ENCODE data around the gene USP4.
"Not testable (repeated sequence)": the region's sequence is repeated elsewhere in the genome, so short reads cannot be mapped to it uniquely, and the experiment has no call there.

USP4 gene

DNA sequence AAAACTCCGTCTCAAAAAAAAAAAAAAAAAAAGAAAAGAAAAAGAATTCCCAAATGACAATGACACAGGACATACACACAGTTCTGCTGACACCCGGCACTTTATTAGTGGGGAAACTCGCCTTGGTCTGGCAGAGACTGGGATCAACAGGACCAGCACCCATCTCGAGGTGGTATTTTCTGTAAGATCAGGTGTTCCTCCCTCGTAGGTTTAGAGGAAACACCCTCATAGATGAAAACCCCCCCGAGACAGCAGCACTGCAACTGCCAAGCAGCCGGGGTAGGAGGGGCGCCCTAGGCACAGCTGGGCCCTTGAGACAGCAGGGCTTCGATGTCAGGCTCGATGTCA, 17.2 kb upstream of the USP4 start:
- H3K36me3 ChIP-seq (ENCODE audit: control insufficient read depth in 2 of 2, insufficient read depth in 1 of 2, low read length in 2 of 2), result peaks cover 3 to 50% of the 10 kb centered on the region in 2 experiments; a peak in 2 of 3 replicates
- ChIA-PET CTCF (interaction anchor here (0.6 to 1.6 kb wide), 3 partner anchors 17 to 79 kb away, joined by 3 to 4 read pairs (median 4); partner anchors contain the start of gene USP4), POLR2A (interaction anchor here (0.7 to 3.0 kb wide), 6 partner anchors 15 to 263 kb away, joined by 3 to 30 read pairs (median 4); partner anchors contain the start of genes QRICH1, RHOA, TCTA and USP4)
- not testable (repeated sequence) for H3K4me1 ChIP-seq (ENCODE audit: control insufficient read depth, insufficient read depth, low read length); H3K9me3 ChIP-seq (ENCODE audit: control insufficient read depth, insufficient read depth, low read depth, low read length)
- peak; percentile 21; the same call in 1 of the 2 replicates for TF ChIP-seq ZNF341 (tag by site-specific recombination; IDR thresholded peaks at IDR 0.05; ENCODE audit: low read depth)
- peak overlapping the region; percentile 91 for H3K27ac ChIP-seq (ENCODE audit: extremely low read depth, low read depth, low read length)
- H3K4me3 ChIP-seq (ENCODE audit: low read depth, low read length), result peak overlapping the region; percentile 68

DNA sequence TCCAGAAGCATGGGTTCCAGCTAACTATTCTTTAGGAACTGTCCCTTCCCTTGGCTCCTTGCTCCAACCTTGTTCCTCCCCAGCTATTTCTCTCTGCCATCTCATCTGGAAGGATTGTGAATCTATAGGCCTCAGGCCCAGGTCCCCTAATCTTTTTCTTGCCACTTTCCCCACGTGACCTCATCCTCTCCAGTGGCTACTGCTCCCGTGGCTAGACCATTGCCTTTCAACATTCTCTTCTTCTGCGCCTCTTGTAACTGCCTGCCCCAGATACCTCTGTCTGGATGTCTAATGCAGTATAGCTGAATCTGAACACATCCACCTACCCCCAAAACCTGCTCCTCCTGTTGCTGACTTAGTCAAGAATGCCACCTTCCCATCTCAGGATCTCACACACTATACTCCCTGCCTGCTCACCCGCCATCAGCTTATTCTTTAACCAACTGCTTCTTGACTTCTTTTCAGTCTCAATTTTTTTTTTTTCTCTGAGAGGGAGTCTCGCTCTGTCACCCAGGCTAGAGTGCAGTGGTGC, 13.1 kb upstream of the USP4 start:
- POLR2A ChIA-PET, result interaction anchor here (0.9 to 2.5 kb wide), 2 partner anchors 13 to 59 kb away, joined by 5 to 15 read pairs; partner anchors contain the start of genes RHOA, TCTA and USP4
- CTCF ChIA-PET, result interaction anchor here (0.7 kb wide), 1 partner anchor 284 kb away, joined by 3 read pairs; no protein-coding TSS in a partner anchor
- H3K4me1 ChIP-seq (ENCODE audit: control insufficient read depth, insufficient read depth, low read length), result no peaks in the 10 kb centered on the region
- H3K36me3 ChIP-seq (ENCODE audit: control insufficient read depth in 2 of 2, insufficient read depth in 1 of 2, low read length in 2 of 2), result peaks cover 0 to 18% of the 10 kb centered on the region in 2 experiments; a peak in 2 of 3 replicates
- TF ChIP-seq PRDM1 (tag by site-specific recombination; IDR thresholded peaks at IDR 0.05) (no peak), GLIS2 (tag by site-specific recombination; IDR thresholded peaks at IDR 0.05) (no peak), ZNF311 (tag by site-specific recombination; IDR thresholded peaks at IDR 0.05; ENCODE audit: borderline replicate concordance) (no peak), ZNF571 (tag by site-specific recombination; IDR thresholded peaks at IDR 0.05) (no peak), ZNF555 (tag by site-specific recombination; conservative IDR thresholded peaks at IDR 0.05) (no peak), ZNF791 (tag by site-specific recombination; IDR thresholded peaks at IDR 0.05) (no peak)
- TF ChIP-seq, protein P1, sequence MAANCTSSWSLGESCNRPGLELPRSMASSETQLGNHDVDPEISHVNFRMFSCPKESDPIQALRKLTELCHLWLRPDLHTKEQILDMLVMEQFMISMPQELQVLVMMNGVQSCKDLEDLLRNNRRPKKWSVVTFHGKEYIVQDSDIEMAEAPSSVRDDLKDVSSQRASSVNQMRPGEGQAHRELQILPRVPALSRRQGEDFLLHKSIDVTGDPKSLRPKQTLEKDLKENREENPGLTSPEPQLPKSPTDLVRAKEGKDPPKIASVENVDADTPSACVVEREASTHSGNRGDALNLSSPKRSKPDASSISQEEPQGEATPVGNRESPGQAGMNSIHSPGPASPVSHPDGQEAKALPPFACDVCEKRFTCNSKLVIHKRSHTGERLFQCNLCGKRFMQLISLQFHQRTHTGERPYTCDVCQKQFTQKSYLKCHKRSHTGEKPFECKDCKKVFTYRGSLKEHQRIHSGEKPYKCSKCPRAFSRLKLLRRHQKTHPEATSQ (tag by site-specific recombination; IDR thresholded peaks at IDR 0.05), result no peak
- TF ChIP-seq, protein P2, sequence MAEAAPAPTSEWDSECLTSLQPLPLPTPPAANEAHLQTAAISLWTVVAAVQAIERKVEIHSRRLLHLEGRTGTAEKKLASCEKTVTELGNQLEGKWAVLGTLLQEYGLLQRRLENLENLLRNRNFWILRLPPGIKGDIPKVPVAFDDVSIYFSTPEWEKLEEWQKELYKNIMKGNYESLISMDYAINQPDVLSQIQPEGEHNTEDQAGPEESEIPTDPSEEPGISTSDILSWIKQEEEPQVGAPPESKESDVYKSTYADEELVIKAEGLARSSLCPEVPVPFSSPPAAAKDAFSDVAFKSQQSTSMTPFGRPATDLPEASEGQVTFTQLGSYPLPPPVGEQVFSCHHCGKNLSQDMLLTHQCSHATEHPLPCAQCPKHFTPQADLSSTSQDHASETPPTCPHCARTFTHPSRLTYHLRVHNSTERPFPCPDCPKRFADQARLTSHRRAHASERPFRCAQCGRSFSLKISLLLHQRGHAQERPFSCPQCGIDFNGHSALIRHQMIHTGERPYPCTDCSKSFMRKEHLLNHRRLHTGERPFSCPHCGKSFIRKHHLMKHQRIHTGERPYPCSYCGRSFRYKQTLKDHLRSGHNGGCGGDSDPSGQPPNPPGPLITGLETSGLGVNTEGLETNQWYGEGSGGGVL (tag by site-specific recombination; IDR thresholded peaks at IDR 0.05), result no peak
- TF ChIP-seq, protein P3, sequence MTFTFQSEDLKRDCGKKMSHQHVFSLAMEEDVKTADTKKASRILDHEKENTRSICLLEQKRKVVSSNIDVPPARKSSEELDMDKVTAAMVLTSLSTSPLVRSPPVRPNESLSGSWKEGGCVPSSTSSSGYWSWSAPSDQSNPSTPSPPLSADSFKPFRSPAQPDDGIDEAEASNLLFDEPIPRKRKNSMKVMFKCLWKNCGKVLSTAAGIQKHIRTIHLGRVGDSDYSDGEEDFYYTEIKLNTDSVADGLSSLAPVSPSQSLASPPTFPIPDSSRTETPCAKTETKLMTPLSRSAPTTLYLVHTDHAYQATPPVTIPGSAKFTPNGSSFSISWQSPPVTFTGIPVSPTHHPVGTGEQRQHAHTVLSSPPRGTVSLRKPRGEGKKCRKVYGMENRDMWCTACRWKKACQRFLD (tag by site-specific recombination; IDR thresholded peaks at IDR 0.05), result no peak
- H3K4me3 ChIP-seq (ENCODE audit: low read depth, low read length), result no peak overlapping the region
- H3K27ac ChIP-seq (ENCODE audit: extremely low read depth, low read depth, low read length), result no peak overlapping the region
- H3K9me3 ChIP-seq (ENCODE audit: control insufficient read depth, insufficient read depth, low read depth, low read length), result no peaks in the 10 kb centered on the region

DNA sequence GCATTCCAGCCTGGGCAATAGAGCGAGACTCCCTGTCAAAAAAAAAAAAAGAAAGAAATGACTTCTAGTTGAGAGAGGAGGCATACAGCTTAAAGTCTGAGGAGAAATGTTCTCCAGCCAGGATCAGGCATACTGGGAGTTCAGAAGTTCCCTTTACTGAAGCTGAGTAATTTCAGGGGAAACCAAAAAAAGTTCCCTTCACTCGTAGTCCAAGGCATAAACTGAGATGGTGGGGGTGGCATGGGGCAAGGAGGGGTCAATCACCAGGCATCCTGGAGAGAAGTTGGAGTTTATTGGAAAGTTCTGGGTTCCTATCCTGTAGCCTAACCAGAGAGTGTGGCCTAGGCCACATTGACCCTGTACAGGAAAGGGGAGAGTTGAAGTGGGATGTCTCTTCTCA, 12.4 kb upstream of the USP4 start:
- H3K27ac ChIP-seq (ENCODE audit: extremely low read depth, low read depth, low read length), result no peak overlapping the region
- H3K4me1 ChIP-seq (ENCODE audit: control insufficient read depth, insufficient read depth, low read length), result no peaks in the 10 kb centered on the region
- ChIA-PET CTCF (no interaction called here), POLR2A (interaction anchor here (0.9 to 2.5 kb wide), 2 partner anchors 12 to 60 kb away, joined by 5 to 15 read pairs; partner anchors contain the start of genes RHOA, TCTA and USP4)
- peaks cover 0 to 18% of the 10 kb centered on the region in 2 experiments; a peak in 2 of 3 replicates for H3K36me3 ChIP-seq (ENCODE audit: control insufficient read depth in 2 of 2, insufficient read depth in 1 of 2, low read length in 2 of 2)
- no peak overlapping the region for H3K4me3 ChIP-seq (ENCODE audit: low read depth, low read length)
- H3K9me3 ChIP-seq (ENCODE audit: control insufficient read depth, insufficient read depth, low read depth, low read length), result no peaks in the 10 kb centered on the region
- no peak for TF ChIP-seq ZNF521 (tag by site-specific recombination; IDR thresholded peaks at IDR 0.05)
- TF ChIP-seq, protein P4, sequence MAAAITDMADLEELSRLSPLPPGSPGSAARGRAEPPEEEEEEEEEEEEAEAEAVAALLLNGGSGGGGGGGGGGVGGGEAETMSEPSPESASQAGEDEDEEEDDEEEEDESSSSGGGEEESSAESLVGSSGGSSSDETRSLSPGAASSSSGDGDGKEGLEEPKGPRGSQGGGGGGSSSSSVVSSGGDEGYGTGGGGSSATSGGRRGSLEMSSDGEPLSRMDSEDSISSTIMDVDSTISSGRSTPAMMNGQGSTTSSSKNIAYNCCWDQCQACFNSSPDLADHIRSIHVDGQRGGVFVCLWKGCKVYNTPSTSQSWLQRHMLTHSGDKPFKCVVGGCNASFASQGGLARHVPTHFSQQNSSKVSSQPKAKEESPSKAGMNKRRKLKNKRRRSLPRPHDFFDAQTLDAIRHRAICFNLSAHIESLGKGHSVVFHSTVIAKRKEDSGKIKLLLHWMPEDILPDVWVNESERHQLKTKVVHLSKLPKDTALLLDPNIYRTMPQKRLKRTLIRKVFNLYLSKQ (tag by site-specific recombination; IDR thresholded peaks at IDR 0.05; ENCODE audit: borderline replicate concordance), result no peak
